Activated CD8-positive, alpha-beta T cell treated with anti-CD3 and anti-CD28 coated beads for 36 hours (primary cell): ENCODE results near the gene NF1. TPM values are rescaled to one million over a fixed set of nuclear protein-coding genes. Genes with fewer than 3 reads are reported as not detected.

ENCODE experiments used
- ATAC-seq: fragments of 200-7000 bp; cut with Tn5 transposase; one replicate; pipeline ENCODE4 v1.10.0; 2021; ENCODE audit warnings: mild to moderate bottlenecking, moderate library complexity
- CTCF ChIA-PET: fragments of 350-600 bp; sonication (Branson Sonifier 250); formaldehyde crosslinking; loops from one replicate; lab custom pipeline; 2021; ENCODE audit warnings: antibody characterized with exemption; lab: Charles Lee
- POLR2A ChIA-PET: fragments of 350-600 bp; sonication (Branson Sonifier 250); formaldehyde crosslinking; loops from one replicate; lab custom pipeline; 2021; ENCODE audit warnings: antibody characterized with exemption; lab: Charles Lee
- DNase-seq: peaks from one replicate; pipeline ENCODE4 v3.0.0-alpha.2; 2020
- H3K27ac Mint-ChIP-seq: one replicate; pipeline ENCODE4 v1.8.0; 2021; ENCODE audit warnings: mild to moderate bottlenecking, mixed read lengths
- H3K27me3 Mint-ChIP-seq: one replicate; pipeline ENCODE4 v1.8.0; 2021; ENCODE audit warnings: mixed read lengths
- H3K36me3 Mint-ChIP-seq: one replicate; pipeline ENCODE4 v1.8.0; 2021; ENCODE audit warnings: low read depth, mixed read lengths
- H3K4me1 Mint-ChIP-seq: one replicate; pipeline ENCODE4 v1.8.0; 2021; ENCODE audit warnings: low read depth, mixed read lengths
- H3K4me3 Mint-ChIP-seq: one replicate; pipeline ENCODE4 v1.8.0; 2021; ENCODE audit warnings: mild to moderate bottlenecking, moderate library complexity, mixed read lengths
- H3K9me3 Mint-ChIP-seq: one replicate; pipeline ENCODE4 v1.8.0; 2021; ENCODE audit warnings: mixed read lengths
- CTCF ChIP-seq: fragments of 200-600 bp; IDR thresholded peaks from one replicate; pipeline ENCODE4 v1.8.0; 2022; ENCODE audit warnings: antibody characterized with exemption, mild to moderate bottlenecking
- intact Hi-C: fragments of 100-400 bp; cut with micrococcal nuclease; formaldehyde crosslinking; loops from one replicate; pipeline ENCODE4 v1.10.0; 2022
- total RNA-seq, 2 experiments: library from RNA; stranded (reverse); gene quantifications; one replicate each; pipeline ENCODE4 v1.2.3, GENCODE V29; 2021

The NF1 gene
- total RNA-seq, 2 experiments from 2014 or later, result 19.4 to 20.1 TPM

GRCh38 chr17:31299624-31300023, 204.8 kb downstream of the NF1 start:
- CTCF ChIA-PET, result no interaction called here
- POLR2A ChIA-PET, result no interaction called here

GRCh38 chr17:31307640-31308039, 212.9 kb downstream of the NF1 start:
- no peak for TF ChIP-seq CTCF
- peak overlapping the region; percentile 98 for H3K27ac Mint-ChIP-seq
- ATAC-seq (peak; percentile 11), DNase-seq (no peak)
- intact Hi-C loops, result no loop called here
- ChIA-PET POLR2A (interaction anchor here (10.7 kb wide), 1 partner anchor 12 kb away, joined by 114 read pairs; the partner anchor contains the start of gene EVI2A), CTCF (interaction anchor here (1.1 kb wide), 1 partner anchor 82 kb away, joined by 3 read pairs; no protein-coding TSS in a partner anchor)
- H3K36me3 Mint-ChIP-seq, result peaks cover 59% of the 10 kb centered on the region
- no peaks in the 10 kb centered on the region for H3K27me3 Mint-ChIP-seq
- H3K4me3 Mint-ChIP-seq, result peak overlapping the region; percentile 90
- peaks cover 64% of the 10 kb centered on the region for H3K4me1 Mint-ChIP-seq
- H3K9me3 Mint-ChIP-seq, result peaks cover 10% of the 10 kb centered on the region

More at GRCh38 chr17:31299624-31300023, 204.8 kb downstream of the NF1 start:
- peaks cover 7% of the 10 kb centered on the region for H3K9me3 Mint-ChIP-seq
- peaks cover 31% of the 10 kb centered on the region for H3K4me1 Mint-ChIP-seq
- intact Hi-C loops, result no loop called here
- no peak for TF ChIP-seq CTCF
- DNase-seq, result no peak
- no peak overlapping the region for H3K4me3 Mint-ChIP-seq
- no peaks in the 10 kb centered on the region for H3K27me3 Mint-ChIP-seq
- H3K27ac Mint-ChIP-seq, result no peak overlapping the region
- peaks cover 21% of the 10 kb centered on the region for H3K36me3 Mint-ChIP-seq
- ATAC-seq, result no peak

- H3K4me1 Mint-ChIP-seq, result peaks cover 58% of the 10 kb centered on the region
Observed at GRCh38 chr17:31308372-31309334, 213.9 kb downstream of the NF1 start.

GRCh38 chr17:31309556-31309955, 214.8 kb downstream of the NF1 start:
- DNase-seq (no peak), ATAC-seq (peak; percentile 19)
- Mint-ChIP-seq H3K4me1 (peaks cover 56% of the 10 kb centered on the region), H3K27me3 (no peaks in the 10 kb centered on the region), H3K9me3 (peaks cover 3% of the 10 kb centered on the region), H3K4me3 (peak overlapping the region; percentile 90), H3K27ac (peak overlapping the region; percentile 98), H3K36me3 (peaks cover 46% of the 10 kb centered on the region)
- CTCF ChIA-PET, result no interaction called here
- intact Hi-C loops, result no loop called here
- POLR2A ChIA-PET, result interaction anchor here (10.7 kb wide), 1 partner anchor 10 kb away, joined by 114 read pairs; the partner anchor contains the start of gene EVI2A
- TF ChIP-seq CTCF, result no peak

More at GRCh38 chr17:31308372-31309334, 213.9 kb downstream of the NF1 start:
- no peak for TF ChIP-seq CTCF
- Mint-ChIP-seq H3K36me3 (peaks cover 49% of the 10 kb centered on the region), H3K4me3 (peak overlapping the region; percentile 90), H3K9me3 (peaks cover 6% of the 10 kb centered on the region), H3K27me3 (no peaks in the 10 kb centered on the region), H3K27ac (peak overlapping the region; percentile 98)
- CTCF ChIA-PET, result no interaction called here
- ATAC-seq, result peak; percentile 38
- intact Hi-C loops, result no loop called here
- no peak for DNase-seq
- POLR2A ChIA-PET, result interaction anchor here (10.7 kb wide), 1 partner anchor 11 kb away, joined by 114 read pairs; the partner anchor contains the start of gene EVI2A
